A673 (cell line): ENCODE measurements around the gene BPIFA3.

Source experiments
- CTCF ChIP-seq: fragments of 300-800, 200-600 bp; sonication (generic); conservative IDR thresholded peaks from 2 replicates; pipeline ENCODE4 v1.5.1; 2017; ENCODE audit warnings: low read depth, mild to moderate bottlenecking, antibody characterized with exemption, low read length, moderate library complexity, mixed read lengths
- EZH2 ChIP-seq: fragments of 200-600 bp; sonication (generic); IDR thresholded peaks from 2 replicates; pipeline ENCODE4 v1.6.1; 2017; ENCODE audit warnings: borderline replicate concordance, low read depth, mild to moderate bottlenecking, mixed read lengths, antibody characterized with exemption, low read length; ENCODE audit not compliant: poor library complexity, severe bottlenecking

- no peak for TF ChIP-seq CTCF
- no peak for TF ChIP-seq EZH2
Measured at GRCh38 chr20:33187491-33187890, 29.7 kb upstream of the BPIFA3 start.
